Ishikawa (cell line): ENCODE data around the gene RFC5.

ENCODE experiments used
- CEBPB ChIP-seq: IDR thresholded peaks from 2 replicates; pipeline ENCODE4 v1.6.1; 2012
- CREB1 ChIP-seq: IDR thresholded peaks from 2 replicates; pipeline ENCODE4 v1.6.1; 2012; ENCODE audit warnings: low read depth
- EGR1 ChIP-seq: IDR thresholded peaks from 2 replicates; pipeline ENCODE4 v1.6.1; 2012
- EP300 ChIP-seq: IDR thresholded peaks from 2 replicates; pipeline ENCODE4 v1.6.1; 2012; ENCODE audit warnings: borderline replicate concordance
- FOXM1 ChIP-seq: IDR thresholded peaks from 2 replicates; pipeline ENCODE4 v1.6.1; 2012; ENCODE audit warnings: low read depth, borderline replicate concordance
- MAX ChIP-seq: IDR thresholded peaks from 2 replicates; pipeline ENCODE4 v1.6.1; 2012
- NFIC ChIP-seq: IDR thresholded peaks from 2 replicates; pipeline ENCODE4 v1.6.1; 2012
- RAD21 ChIP-seq: IDR thresholded peaks from 2 replicates; pipeline ENCODE4 v1.6.1; 2012; ENCODE audit warnings: low read depth
- TAF1 ChIP-seq: IDR thresholded peaks from 2 replicates; pipeline ENCODE4 v1.6.1; 2012; ENCODE audit warnings: low read depth, mild to moderate bottlenecking
- TCF12 ChIP-seq: IDR thresholded peaks from 2 replicates; pipeline ENCODE4 v1.6.1; 2012; ENCODE audit warnings: low read depth
- TEAD4 ChIP-seq: IDR thresholded peaks from 2 replicates; pipeline ENCODE4 v1.6.1; 2012
- USF1 ChIP-seq: IDR thresholded peaks from 2 replicates; pipeline ENCODE4 v1.6.1; 2012
- YY1 ChIP-seq: IDR thresholded peaks from 2 replicates; pipeline ENCODE4 v1.6.1; 2012; ENCODE audit warnings: low read depth
- ZBTB7A ChIP-seq: IDR thresholded peaks from 2 replicates; pipeline ENCODE4 v1.6.1; 2012; ENCODE audit warnings: low read depth
- TF ChIP-seq, protein P1 (sequence below): IDR thresholded peaks from 2 replicates; pipeline ENCODE4 v1.6.1; 2012; ENCODE audit warnings: low read depth, mild to moderate bottlenecking

RFC5 gene

GRCh38 chr12:118061011-118061872, 44.7 kb downstream of the RFC5 start, which contains the start of gene WSB2:
WSB2 (minus strand) TSS chr12:118061179; CDS start chr12:118061048, 131 bp downstream.
- no peak for TF ChIP-seq FOXM1
- TF ChIP-seq RAD21: no peak
- TF ChIP-seq, protein P1, sequence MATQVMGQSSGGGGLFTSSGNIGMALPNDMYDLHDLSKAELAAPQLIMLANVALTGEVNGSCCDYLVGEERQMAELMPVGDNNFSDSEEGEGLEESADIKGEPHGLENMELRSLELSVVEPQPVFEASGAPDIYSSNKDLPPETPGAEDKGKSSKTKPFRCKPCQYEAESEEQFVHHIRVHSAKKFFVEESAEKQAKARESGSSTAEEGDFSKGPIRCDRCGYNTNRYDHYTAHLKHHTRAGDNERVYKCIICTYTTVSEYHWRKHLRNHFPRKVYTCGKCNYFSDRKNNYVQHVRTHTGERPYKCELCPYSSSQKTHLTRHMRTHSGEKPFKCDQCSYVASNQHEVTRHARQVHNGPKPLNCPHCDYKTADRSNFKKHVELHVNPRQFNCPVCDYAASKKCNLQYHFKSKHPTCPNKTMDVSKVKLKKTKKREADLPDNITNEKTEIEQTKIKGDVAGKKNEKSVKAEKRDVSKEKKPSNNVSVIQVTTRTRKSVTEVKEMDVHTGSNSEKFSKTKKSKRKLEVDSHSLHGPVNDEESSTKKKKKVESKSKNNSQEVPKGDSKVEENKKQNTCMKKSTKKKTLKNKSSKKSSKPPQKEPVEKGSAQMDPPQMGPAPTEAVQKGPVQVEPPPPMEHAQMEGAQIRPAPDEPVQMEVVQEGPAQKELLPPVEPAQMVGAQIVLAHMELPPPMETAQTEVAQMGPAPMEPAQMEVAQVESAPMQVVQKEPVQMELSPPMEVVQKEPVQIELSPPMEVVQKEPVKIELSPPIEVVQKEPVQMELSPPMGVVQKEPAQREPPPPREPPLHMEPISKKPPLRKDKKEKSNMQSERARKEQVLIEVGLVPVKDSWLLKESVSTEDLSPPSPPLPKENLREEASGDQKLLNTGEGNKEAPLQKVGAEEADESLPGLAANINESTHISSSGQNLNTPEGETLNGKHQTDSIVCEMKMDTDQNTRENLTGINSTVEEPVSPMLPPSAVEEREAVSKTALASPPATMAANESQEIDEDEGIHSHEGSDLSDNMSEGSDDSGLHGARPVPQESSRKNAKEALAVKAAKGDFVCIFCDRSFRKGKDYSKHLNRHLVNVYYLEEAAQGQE: no peak
- no peak for TF ChIP-seq CREB1
- no peak for TF ChIP-seq NFIC
- TF ChIP-seq USF1: peak; percentile 89
- TF ChIP-seq EGR1: peak; percentile 73
- TF ChIP-seq TEAD4: no peak
- peak; percentile 48; the same call in 1 of the 2 replicates for TF ChIP-seq ZBTB7A
- TF ChIP-seq MAX: no peak
- TF ChIP-seq TCF12: no peak
- TF ChIP-seq EP300: no peak
- 0 out of 2 replicates have a peak, but pooled peaks have one; percentile 31 for TF ChIP-seq YY1
- no peak for TF ChIP-seq CEBPB
- peak; percentile 5 for TF ChIP-seq TAF1

- peak; percentile 63; the same call in 1 of the 2 replicates for TF ChIP-seq ZBTB7A
- TF ChIP-seq TCF12: no peak
- TF ChIP-seq TEAD4: no peak
- peak; percentile 37; the same call in 1 of the 2 replicates for TF ChIP-seq TAF1
- TF ChIP-seq EP300: no peak
- TF ChIP-seq YY1: no peak; the same call in 1 of the 2 replicates
- TF ChIP-seq MAX: peak; percentile 51
These were observed 45.7 kb downstream of the RFC5 start for GRCh38 chr12:118061873-118062843.

DNA sequence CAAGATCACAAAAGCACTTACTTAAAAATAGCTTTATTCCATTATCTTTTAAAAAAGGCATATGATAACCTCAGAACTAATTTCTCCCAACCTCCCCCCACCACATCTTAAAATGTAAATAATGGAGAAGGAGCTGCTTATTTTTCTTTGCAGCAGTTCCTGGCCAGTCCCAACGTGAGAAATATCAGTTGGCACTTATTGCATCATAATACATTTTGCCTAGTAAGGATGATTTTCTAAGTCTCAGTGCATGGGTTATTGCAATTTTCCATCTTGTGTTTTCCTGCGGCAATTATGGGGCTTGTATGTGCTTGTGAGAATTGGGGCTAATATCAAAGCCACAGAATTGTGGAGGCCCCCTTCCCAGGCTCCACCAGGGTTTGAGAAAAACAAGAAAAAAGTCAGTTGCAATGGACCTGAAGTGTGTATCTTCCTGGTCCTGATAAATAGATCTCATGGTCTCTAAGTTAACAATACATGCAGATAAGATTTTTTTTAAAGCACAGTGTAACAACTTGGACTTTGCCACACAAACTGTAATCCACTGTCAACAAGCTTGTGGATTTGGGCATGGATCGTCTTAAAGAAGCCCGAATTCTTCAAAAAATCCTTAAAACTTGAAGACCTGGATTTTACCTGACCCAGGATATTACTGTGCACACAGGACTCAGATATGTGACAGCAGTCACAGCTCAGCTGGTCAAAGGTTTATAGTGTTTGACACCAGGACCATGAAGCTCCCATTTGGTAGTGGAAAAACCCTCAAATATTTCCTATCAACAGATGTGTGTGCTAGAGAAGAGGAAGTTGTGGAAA, 47.3 kb downstream of the RFC5 start:
- TF ChIP-seq TCF12 (no peak), TEAD4 (no peak), CREB1 (no peak), FOXM1 (no peak), RAD21 (no peak), EP300 (no peak), MAX (no peak), TAF1 (no peak), YY1 (no peak), ZBTB7A (no peak)
- TF ChIP-seq, protein P1: no peak

DNA sequence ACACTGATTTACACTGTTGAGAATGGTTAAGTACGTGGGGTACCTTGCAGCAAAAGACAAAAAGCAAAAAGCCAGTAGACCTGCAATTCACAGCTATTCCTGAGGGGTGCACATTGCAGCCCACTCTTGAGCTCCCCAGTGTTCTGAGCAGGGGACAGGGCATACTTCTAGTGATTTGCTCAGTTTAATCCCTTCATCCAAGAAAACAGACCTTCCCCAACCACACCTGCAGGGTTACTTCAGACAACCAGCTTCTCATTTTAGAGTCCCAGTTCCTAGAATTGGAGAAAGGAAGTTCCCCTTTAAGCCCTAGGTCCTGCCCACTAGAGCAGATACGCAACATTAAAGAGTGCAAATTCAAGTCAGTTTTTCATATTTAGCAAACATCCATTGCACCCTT, 48.1 kb downstream of the RFC5 start:
- TF ChIP-seq EP300: no peak
- TF ChIP-seq CEBPB: no peak
- no peak for TF ChIP-seq TAF1
- TF ChIP-seq CREB1: no peak
- TF ChIP-seq, protein P1: no peak
- TF ChIP-seq YY1: no peak
- no peak for TF ChIP-seq TCF12
- no peak for TF ChIP-seq RAD21
- no peak for TF ChIP-seq NFIC
- no peak for TF ChIP-seq TEAD4
- no peak for TF ChIP-seq FOXM1
- no peak for TF ChIP-seq ZBTB7A
- no peak for TF ChIP-seq USF1
- TF ChIP-seq MAX: no peak
- TF ChIP-seq EGR1: no peak
